Measurements from ENCODE around the gene ATP6V1G3.
"Not testable (repeated sequence)": the region's sequence is repeated elsewhere in the genome, so short reads cannot be mapped to it uniquely, and the experiment has no call there.

Gene ATP6V1G3

GRCh38 chr1:198540580-198540979 is at the start of gene ATP6V1G3:
Gene ATP6V1G3, minus strand, starts transcription at chr1:198540680. Its CDS starts 30 bp downstream, at chr1:198540650.
- H3K27me3 ChIP-seq = no peaks in the 10 kb centered on the region

GRCh38 chr1:198588845-198589244 is 48.4 kb upstream of the ATP6V1G3 start:
- no peaks in the 10 kb centered on the region for H4K20me1 ChIP-seq
- H3K27ac ChIP-seq = no peak overlapping the region
- no peaks in the 10 kb centered on the region for H3K4me1 ChIP-seq
- H3K36me3 ChIP-seq = no peaks in the 10 kb centered on the region
- H3K9ac ChIP-seq = no peak overlapping the region
- peaks cover 28% of the 10 kb centered on the region for H3K9me3 ChIP-seq
- no peak for TF ChIP-seq Cebpa-rat (IDR thresholded peaks at IDR 0.05)
- H3K4me3 ChIP-seq = no peak overlapping the region
- H3K27me3 ChIP-seq = no peaks in the 10 kb centered on the region
- H3K4me2 ChIP-seq = no peak overlapping the region

More at GRCh38 chr1:198540580-198540979, at the start of gene ATP6V1G3:
- H3K4me1 ChIP-seq = no peaks in the 10 kb centered on the region
- H3K9ac ChIP-seq = no peak within 1 kb of the TSS
- no peak within 1 kb of the TSS for H3K4me2 ChIP-seq
- no peak within 1 kb of the TSS for H3K4me3 ChIP-seq
- no peaks in the 10 kb centered on the region for H4K20me1 ChIP-seq
- no peak within 1 kb of the TSS for H3K27ac ChIP-seq
- no peaks in the 10 kb centered on the region for H3K36me3 ChIP-seq
- no peak for TF ChIP-seq Cebpa-rat (IDR thresholded peaks at IDR 0.05)
- H3K9me3 ChIP-seq = no peaks in the 10 kb centered on the region

- Histone ChIP-seq H3K27me3 (no peaks in the 10 kb centered on the region), H3K4me3 (no peak overlapping the region), H3K9ac (no peak overlapping the region), H3K36me3 (no peaks in the 10 kb centered on the region), H4K20me1 (no peaks in the 10 kb centered on the region), H3K4me2 (no peak overlapping the region), H3K4me1 (no peaks in the 10 kb centered on the region), H3K27ac (no peak overlapping the region), H3K9me3 (peaks cover 31% of the 10 kb centered on the region)
- no peak for TF ChIP-seq Cebpa-rat (IDR thresholded peaks at IDR 0.05)
Observed at GRCh38 chr1:198584163-198584562, 43.7 kb upstream of the ATP6V1G3 start.

GRCh38 chr1:198583209-198583802 is 42.8 kb upstream of the ATP6V1G3 start:
- not testable (repeated sequence) for H3K27ac ChIP-seq, H3K4me1 ChIP-seq, H4K20me1 ChIP-seq, H3K9ac ChIP-seq, H3K36me3 ChIP-seq, H3K27me3 ChIP-seq, H3K4me3 ChIP-seq, H3K4me2 ChIP-seq
- H3K9me3 ChIP-seq = peaks cover 28% of the 10 kb centered on the region

- Histone ChIP-seq H3K4me3 (no peak overlapping the region), H3K4me2 (no peak overlapping the region), H3K27ac (no peak overlapping the region), H3K27me3 (no peaks in the 10 kb centered on the region), H3K9ac (no peak overlapping the region), H3K36me3 (no peaks in the 10 kb centered on the region), H3K4me1 (no peaks in the 10 kb centered on the region), H4K20me1 (no peaks in the 10 kb centered on the region), H3K9me3 (peaks cover 23% of the 10 kb centered on the region)
- no peak for TF ChIP-seq Cebpa-rat (IDR thresholded peaks at IDR 0.05)
Observed at GRCh38 chr1:198577444-198577843, 37.0 kb upstream of the ATP6V1G3 start.

GRCh38 chr1:198575798-198576641 is 35.5 kb upstream of the ATP6V1G3 start:
- Histone ChIP-seq H3K36me3 (no peaks in the 10 kb centered on the region), H3K4me2 (no peak overlapping the region), H3K9ac (no peak overlapping the region), H3K9me3 (peaks cover 11% of the 10 kb centered on the region; the same call in 1 of the 2 replicates), H4K20me1 (no peaks in the 10 kb centered on the region), H3K27ac (no peak overlapping the region), H3K4me3 (no peak overlapping the region), H3K27me3 (no peaks in the 10 kb centered on the region), H3K4me1 (no peaks in the 10 kb centered on the region)
- TF ChIP-seq Cebpa-rat (IDR thresholded peaks at IDR 0.05) = no peak

- H3K27ac ChIP-seq = no peak overlapping the region
- no peak for TF ChIP-seq Cebpa-rat (IDR thresholded peaks at IDR 0.05)
Observed at GRCh38 chr1:198575292-198575691, 34.8 kb upstream of the ATP6V1G3 start.

GRCh38 chr1:198574325-198574724 is 33.8 kb upstream of the ATP6V1G3 start:
- Histone ChIP-seq H3K9ac (no peak overlapping the region), H3K9me3 (no peaks in the 10 kb centered on the region), H3K36me3 (no peaks in the 10 kb centered on the region), H3K27ac (no peak overlapping the region), H3K4me3 (no peak overlapping the region), H3K4me1 (no peaks in the 10 kb centered on the region), H4K20me1 (no peaks in the 10 kb centered on the region), H3K4me2 (no peak overlapping the region), H3K27me3 (no peaks in the 10 kb centered on the region)
- TF ChIP-seq Cebpa-rat (IDR thresholded peaks at IDR 0.05) = no peak

More at GRCh38 chr1:198575292-198575691, 34.8 kb upstream of the ATP6V1G3 start:
- no peaks in the 10 kb centered on the region for H4K20me1 ChIP-seq
- no peak overlapping the region for H3K9ac ChIP-seq
- H3K36me3 ChIP-seq = no peaks in the 10 kb centered on the region
- H3K9me3 ChIP-seq = 0 out of 2 replicates have a peak, but pooled peaks cover 4% of the 10 kb centered on the region
- no peaks in the 10 kb centered on the region for H3K27me3 ChIP-seq
- no peak overlapping the region for H3K4me2 ChIP-seq
- H3K4me3 ChIP-seq = no peak overlapping the region
- H3K4me1 ChIP-seq = no peaks in the 10 kb centered on the region

- Histone ChIP-seq H3K36me3 (no peaks in the 10 kb centered on the region), H4K20me1 (no peaks in the 10 kb centered on the region), H3K27me3 (no peaks in the 10 kb centered on the region), H3K4me2 (no peak overlapping the region), H3K9ac (no peak overlapping the region), H3K9me3 (no peaks in the 10 kb centered on the region), H3K4me1 (0 out of 2 replicates have a peak, but pooled peaks cover 7% of the 10 kb centered on the region), H3K27ac (no peak overlapping the region), H3K4me3 (no peak overlapping the region)
- no peak for TF ChIP-seq Cebpa-rat (IDR thresholded peaks at IDR 0.05)
Observed at GRCh38 chr1:198564716-198565115, 24.2 kb upstream of the ATP6V1G3 start.

- Histone ChIP-seq H3K27me3 (no peaks in the 10 kb centered on the region), H3K9ac (no peak overlapping the region), H3K4me1 (0 out of 2 replicates have a peak, but pooled peaks cover 7% of the 10 kb centered on the region), H3K36me3 (no peaks in the 10 kb centered on the region), H3K4me2 (no peak overlapping the region), H3K9me3 (no peaks in the 10 kb centered on the region), H3K4me3 (no peak overlapping the region), H4K20me1 (no peaks in the 10 kb centered on the region), H3K27ac (no peak overlapping the region)
- no peak for TF ChIP-seq Cebpa-rat (IDR thresholded peaks at IDR 0.05)
Observed at GRCh38 chr1:198564157-198564556, 23.7 kb upstream of the ATP6V1G3 start.
